Liver (tissue), 9 donors: Measurements from ENCODE around the gene SAT1. TPM values are rescaled to one million over a fixed set of nuclear protein-coding genes. Genes with fewer than 3 reads are reported as not detected.

Experiments used
- DNase-seq: peaks from one replicate; pipeline ENCODE4 v3.0.0-alpha.2; 2017; ENCODE audit warnings: low spot score
- H3K27ac ChIP-seq, 2 donors: one replicate each; pipeline ENCODE4 v1.7.0; 2013; ENCODE audit warnings: inconsistent platforms in 2 of 2, low read length in 2 of 2, control low read depth in 1 of 2, low read depth in 1 of 2, mild to moderate bottlenecking in 1 of 2
- H3K27me3 ChIP-seq, 4 donors: one replicate each; pipeline versions ENCODE4 v1.6.1 to v1.7.0; 2013; ENCODE audit warnings: low read length in 3 of 4, inconsistent platforms in 1 of 4, mild to moderate bottlenecking in 1 of 4, moderate library complexity in 1 of 4; ENCODE audit not compliant: control insufficient read depth in 4 of 4, insufficient read depth in 4 of 4
- H3K36me3 ChIP-seq, 4 donors: one replicate each; pipeline versions ENCODE4 v1.6.1 to v1.7.0; 2013; ENCODE audit warnings: low read length in 3 of 4, mild to moderate bottlenecking in 3 of 4, low read depth in 1 of 4, moderate library complexity in 1 of 4; ENCODE audit not compliant: control insufficient read depth in 4 of 4, insufficient read depth in 3 of 4
- H3K4me1 ChIP-seq, 4 donors: one replicate each; pipeline versions ENCODE4 v1.6.1 to v1.7.0; 2013; ENCODE audit warnings: low read length in 3 of 4, mild to moderate bottlenecking in 3 of 4, moderate library complexity in 1 of 4; ENCODE audit not compliant: control insufficient read depth in 4 of 4, insufficient read depth in 4 of 4
- H3K4me3 ChIP-seq, 3 donors: one replicate each; pipeline versions ENCODE4 v1.6.1 to v1.7.0; 2013; ENCODE audit warnings: low read length in 3 of 3, control low read depth in 1 of 3, low read depth in 1 of 3, mild to moderate bottlenecking in 1 of 3
- H3K9ac ChIP-seq, 2 donors: one replicate each; pipeline ENCODE4 v1.7.0; 2013; ENCODE audit warnings: low read length in 2 of 2, mild to moderate bottlenecking in 2 of 2, moderate library complexity in 2 of 2, control low read depth in 1 of 2, low read depth in 1 of 2
- H3K9me3 ChIP-seq, 4 donors: one replicate each; pipeline versions ENCODE4 v1.6.1 to v1.7.0; 2013; ENCODE audit warnings: low read length in 3 of 4; ENCODE audit not compliant: control insufficient read depth in 4 of 4
- EGR1 ChIP-seq, 2 donors: IDR thresholded peaks; 2 replicates each; pipeline ENCODE4 v1.6.1; 2016 to 2018; ENCODE audit warnings: antibody characterized with exemption in 2 of 2, low read depth in 2 of 2
- FOXA1 ChIP-seq: IDR thresholded peaks from 2 replicates; pipeline ENCODE4 v1.6.1; 2016; ENCODE audit warnings: antibody characterized with exemption
- FOXA2 ChIP-seq: IDR thresholded peaks from 2 replicates; pipeline ENCODE4 v1.6.1; 2016; ENCODE audit warnings: antibody characterized with exemption
- GABPA ChIP-seq, 2 donors: IDR thresholded peaks in 1 of 2; conservative IDR thresholded peaks in 1 of 2; 2 replicates each; pipeline ENCODE4 v1.6.1; 2016; ENCODE audit warnings: antibody characterized with exemption in 2 of 2, mild to moderate bottlenecking in 1 of 2, moderate library complexity in 1 of 2
- HNF4A ChIP-seq, 2 donors: conservative IDR thresholded peaks; 2 replicates each; pipeline ENCODE4 v1.6.1; 2016; ENCODE audit warnings: antibody characterized with exemption in 2 of 2, mild to moderate bottlenecking in 2 of 2
- HNF4G ChIP-seq: IDR thresholded peaks from 2 replicates; pipeline ENCODE4 v1.6.1; 2016; ENCODE audit warnings: antibody characterized with exemption
- JUND ChIP-seq, 2 donors: IDR thresholded peaks; 2 replicates each; pipeline ENCODE4 v1.6.1; 2016; ENCODE audit warnings: antibody characterized with exemption in 2 of 2
- NR2F2 ChIP-seq: IDR thresholded peaks from 2 replicates; pipeline ENCODE4 v1.6.1; 2016; ENCODE audit warnings: antibody characterized with exemption
- RAD21 ChIP-seq, 2 donors: IDR thresholded peaks; 2 replicates each; pipeline ENCODE4 v1.6.1; 2016; ENCODE audit warnings: antibody characterized with exemption in 2 of 2, mild to moderate bottlenecking in 2 of 2
- REST ChIP-seq: IDR thresholded peaks from 2 replicates; pipeline ENCODE4 v1.6.1; 2016; ENCODE audit warnings: antibody characterized with exemption, mild to moderate bottlenecking
- RXRA ChIP-seq, 2 donors: IDR thresholded peaks; 2 replicates each; pipeline ENCODE4 v1.6.1; 2017 to 2018; ENCODE audit warnings: antibody characterized with exemption in 2 of 2, mild to moderate bottlenecking in 1 of 2
- SP1 ChIP-seq: IDR thresholded peaks from 2 replicates; pipeline ENCODE4 v1.6.1; 2018; ENCODE audit warnings: antibody characterized with exemption, mild to moderate bottlenecking
- TAF1 ChIP-seq: conservative IDR thresholded peaks from 2 replicates; pipeline ENCODE4 v1.6.1; 2016; ENCODE audit warnings: antibody characterized with exemption, mild to moderate bottlenecking
- YY1 ChIP-seq: IDR thresholded peaks from 2 replicates; pipeline ENCODE4 v1.6.1; 2016; ENCODE audit warnings: antibody characterized with exemption, mild to moderate bottlenecking
- ZBTB33 ChIP-seq: IDR thresholded peaks from 2 replicates; pipeline ENCODE4 v1.6.1; 2016; ENCODE audit warnings: antibody characterized with exemption
- WGBS: extraction: QIAGEN DNeasy Blood & Tissue Kit; methylation state at CpG from one replicate; pipeline ENCODE4 v1.1.7; 2013; 5-methylcytosine and 5-hydroxymethylcytosine counted together
- polyA plus RNA-seq, 2 donors: library from polyadenylated mRNA; stranded (reverse) in 1 of 2; unstranded in 1 of 2; fragments of 200-250 nt in 1 of 2; fragments of >200 nt in 1 of 2; fragmentation: Nextera tagmentation in 1 of 2; extraction: Ambion mirVana in 1 of 2; gene quantifications; one replicate each; pipeline versions ENCODE4 v1.2.1 to v1.2.3, GENCODE V29; 2013 to 2015
- total RNA-seq, 2 donors: library from RNA; depleted of rRNA; stranded (reverse); fragments of >200 nt; gene quantifications; one replicate each; pipeline ENCODE4 v1.2.3, GENCODE V29; 2014
- TF ChIP-seq, protein P1 (sequence below): IDR thresholded peaks from 2 replicates; pipeline ENCODE4 v1.6.1; 2016; ENCODE audit warnings: antibody characterized with exemption
- TF ChIP-seq, protein P2 (sequence below): fragments of 150-350 bp; IDR thresholded peaks from 2 replicates; pipeline ENCODE4 v1.5.1; 2017; ENCODE audit warnings: improper control_type of control experiment, low read depth, low read length; ENCODE audit not compliant: missing input control
- TF ChIP-seq, protein P3 (sequence below): IDR thresholded peaks from 2 replicates; pipeline ENCODE4 v1.6.1; 2016; ENCODE audit warnings: antibody characterized with exemption
- donor health status: healthy.
- donor health status: healthy.
- donor health status: healthy.
- donor health status: healthy.
- donor health status: healthy.

The SAT1 gene
- total and polyA plus RNA-seq, 4 donors, result 105 to 780 (median 296) TPM

DNA sequence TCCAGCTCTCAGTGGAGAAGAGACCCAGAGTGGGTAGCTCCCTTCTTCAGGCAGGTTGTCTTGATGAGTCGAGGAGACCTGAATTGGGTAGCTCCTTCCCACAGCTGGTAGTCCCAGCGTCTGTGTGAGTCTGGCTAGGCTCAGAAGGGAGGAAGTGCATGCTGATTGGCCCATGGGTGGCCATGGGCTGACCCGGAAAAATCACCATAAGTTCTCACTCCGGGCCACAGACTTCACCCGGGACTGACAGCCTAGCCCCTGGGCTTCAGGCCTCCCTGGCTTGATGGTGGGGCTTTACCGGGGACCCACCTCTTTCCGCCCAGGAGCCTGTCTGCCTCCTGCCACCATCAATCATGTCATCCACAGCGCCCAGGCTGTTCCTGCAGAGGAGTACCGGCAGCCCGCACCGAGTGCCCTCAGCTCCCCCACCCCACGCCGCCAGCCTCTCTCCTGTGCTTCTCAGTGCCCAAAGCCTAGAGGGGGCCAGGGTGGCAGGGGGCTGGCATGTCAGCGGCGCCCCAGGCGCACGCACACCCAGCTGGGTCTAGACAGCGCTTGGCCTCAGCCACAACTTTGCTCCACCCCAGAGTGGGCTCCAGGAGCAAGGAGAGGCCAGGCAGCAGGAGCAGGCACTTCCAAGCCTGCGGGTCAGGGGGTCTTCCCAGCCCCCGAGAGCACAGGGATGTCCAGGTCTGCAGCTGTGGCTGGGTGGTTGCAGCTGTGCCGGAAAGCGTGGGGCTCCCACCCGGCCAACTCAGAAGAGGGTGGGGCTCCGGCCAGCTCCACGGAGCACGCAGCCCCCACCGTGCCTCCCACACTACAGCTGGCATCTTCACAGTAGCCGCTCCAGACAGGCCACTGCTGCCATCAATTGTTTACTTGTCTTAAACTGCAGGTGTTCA is 16.1 kb upstream of the SAT1 start:
- peaks cover 0 to 24% (median 13%) of the 10 kb centered on the region in 4 donors for H3K4me1 ChIP-seq
- no peak overlapping the region for H3K4me3 ChIP-seq

GRCh38 chrX:23770142-23770541 is 12.8 kb upstream of the SAT1 start:
- DNase-seq, result no peak
- Histone ChIP-seq H3K9me3 (no peaks in the 10 kb centered on the region), H3K36me3 (no peaks in the 10 kb centered on the region), H3K9ac (no peak overlapping the region), H3K27ac (peak overlapping the region; percentile 23 to 25), H3K4me3 (no peak overlapping the region), H3K27me3 (no peaks in the 10 kb centered on the region), H3K4me1 (peaks cover 0 to 18% (median 8%) of the 10 kb centered on the region in 4 donors)
- 30% methylated on average over 2 of the region's 2 CpGs for WGBS
- no peak for TF ChIP-seq NR2F2
- TF ChIP-seq FOXA1, result no peak
- TF ChIP-seq HNF4G, result peak; percentile 79
- TF ChIP-seq RAD21 (IDR thresholded peaks at IDR 0.05), result peak in 1 of 2 donors; percentile 11
- TF ChIP-seq, protein P1, sequence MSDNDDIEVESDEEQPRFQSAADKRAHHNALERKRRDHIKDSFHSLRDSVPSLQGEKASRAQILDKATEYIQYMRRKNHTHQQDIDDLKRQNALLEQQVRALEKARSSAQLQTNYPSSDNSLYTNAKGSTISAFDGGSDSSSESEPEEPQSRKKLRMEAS, result peak; percentile 40
- no peak for TF ChIP-seq GABPA (IDR thresholded peaks at IDR 0.05 in 1 of 2, conservative IDR thresholded peaks at IDR 0.05 in 1 of 2)
- peak; percentile 11 for TF ChIP-seq YY1
- no peak for TF ChIP-seq FOXA2
- peak; percentile 84 for TF ChIP-seq SP1
- TF ChIP-seq ZBTB33, result peak; percentile 69
- TF ChIP-seq, protein P2, sequence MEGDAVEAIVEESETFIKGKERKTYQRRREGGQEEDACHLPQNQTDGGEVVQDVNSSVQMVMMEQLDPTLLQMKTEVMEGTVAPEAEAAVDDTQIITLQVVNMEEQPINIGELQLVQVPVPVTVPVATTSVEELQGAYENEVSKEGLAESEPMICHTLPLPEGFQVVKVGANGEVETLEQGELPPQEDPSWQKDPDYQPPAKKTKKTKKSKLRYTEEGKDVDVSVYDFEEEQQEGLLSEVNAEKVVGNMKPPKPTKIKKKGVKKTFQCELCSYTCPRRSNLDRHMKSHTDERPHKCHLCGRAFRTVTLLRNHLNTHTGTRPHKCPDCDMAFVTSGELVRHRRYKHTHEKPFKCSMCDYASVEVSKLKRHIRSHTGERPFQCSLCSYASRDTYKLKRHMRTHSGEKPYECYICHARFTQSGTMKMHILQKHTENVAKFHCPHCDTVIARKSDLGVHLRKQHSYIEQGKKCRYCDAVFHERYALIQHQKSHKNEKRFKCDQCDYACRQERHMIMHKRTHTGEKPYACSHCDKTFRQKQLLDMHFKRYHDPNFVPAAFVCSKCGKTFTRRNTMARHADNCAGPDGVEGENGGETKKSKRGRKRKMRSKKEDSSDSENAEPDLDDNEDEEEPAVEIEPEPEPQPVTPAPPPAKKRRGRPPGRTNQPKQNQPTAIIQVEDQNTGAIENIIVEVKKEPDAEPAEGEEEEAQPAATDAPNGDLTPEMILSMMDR, result no peak
- TF ChIP-seq JUND (IDR thresholded peaks at IDR 0.05), result peak in 1 of 2 donors; percentile 70
- no peak for TF ChIP-seq REST
- peak; percentile 73 to 78 for TF ChIP-seq RXRA (IDR thresholded peaks at IDR 0.05)
- TF ChIP-seq HNF4A (conservative IDR thresholded peaks at IDR 0.05), result peak; percentile 93 to 94
- TF ChIP-seq, protein P3, sequence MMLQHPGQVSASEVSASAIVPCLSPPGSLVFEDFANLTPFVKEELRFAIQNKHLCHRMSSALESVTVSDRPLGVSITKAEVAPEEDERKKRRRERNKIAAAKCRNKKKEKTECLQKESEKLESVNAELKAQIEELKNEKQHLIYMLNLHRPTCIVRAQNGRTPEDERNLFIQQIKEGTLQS, result no peak

More for the DNA sequence above, 16.1 kb upstream of the SAT1 start:
- DNase-seq, result no peak
- H3K27me3 ChIP-seq, result no peaks in the 10 kb centered on the region
- 79% methylated on average over 28 of the region's 28 CpGs for WGBS
- no peaks in the 10 kb centered on the region for H3K36me3 ChIP-seq
- H3K9ac ChIP-seq, result no peak overlapping the region
- no peak for TF ChIP-seq SP1
- no peak for TF ChIP-seq NR2F2
- TF ChIP-seq, protein P2, result no peak
- TF ChIP-seq HNF4G, result no peak
- no peak for TF ChIP-seq FOXA2
- no peak for TF ChIP-seq GABPA (IDR thresholded peaks at IDR 0.05 in 1 of 2, conservative IDR thresholded peaks at IDR 0.05 in 1 of 2)
- TF ChIP-seq, protein P1, result no peak
- TF ChIP-seq JUND (IDR thresholded peaks at IDR 0.05), result no peak
- no peak for TF ChIP-seq EGR1 (IDR thresholded peaks at IDR 0.05; ENCODE audit: low read depth in 2 of 2)
- no peak for TF ChIP-seq TAF1
- H3K9me3 ChIP-seq, result no peaks in the 10 kb centered on the region
- H3K27ac ChIP-seq, result no peak overlapping the region
